Frontal cortex (tissue), 4 donors: ENCODE measurements around the gene EFHC2. TPM values are rescaled to one million over a fixed set of nuclear protein-coding genes. Genes with fewer than 3 reads are reported as not detected.
"Not testable (repeated sequence)": the region's sequence is repeated elsewhere in the genome, so short reads cannot be mapped to it uniquely, and the experiment has no call there.

Experiments used
- DNase-seq, 2 donors: peaks; one replicate each; pipeline ENCODE4 v3.0.0; 2012; ENCODE audit warnings: low spot score in 2 of 2
- FAIRE-seq: peaks from 2 replicates; lab custom pipeline; 2012; peaks lifted over from hg19 to GRCh38; lab: Jason Lieb, UNC
- total RNA-seq: library from RNA; depleted of rRNA; stranded (reverse); fragments of >200 nt; gene quantifications from one replicate; pipeline ENCODE4 v1.2.3, GENCODE V29; 2014
- donor health status: control.
- donor health status: control.
- donor health status: control.

The EFHC2 gene
- total RNA-seq, 1 donor from 2014 or later: 2.0 TPM

GRCh38 chrX:44240036-44240435 lies 103.4 kb downstream of the EFHC2 start:
- DNase-seq (no peak), FAIRE-seq (no peak)

DNA sequence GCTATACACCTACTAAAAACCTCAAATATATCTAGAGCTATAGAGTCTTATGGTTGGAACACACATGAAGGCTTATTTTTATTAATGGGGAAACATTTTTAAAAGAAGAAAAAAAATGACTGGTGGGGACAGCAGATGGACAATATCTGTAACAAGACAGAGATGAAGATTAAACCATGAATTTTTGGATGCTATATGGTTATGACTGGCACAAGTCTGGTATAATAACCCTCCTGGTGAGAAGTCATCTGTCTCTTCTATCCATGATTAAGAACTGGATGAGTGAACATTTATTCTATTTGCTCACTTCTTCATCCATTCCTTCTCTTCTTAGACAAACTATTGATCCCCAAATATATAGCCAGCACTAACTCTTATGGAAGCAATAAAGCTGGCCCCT lies 104.4 kb downstream of the EFHC2 start:
- FAIRE-seq: no peak
- no peak for DNase-seq

DNA sequence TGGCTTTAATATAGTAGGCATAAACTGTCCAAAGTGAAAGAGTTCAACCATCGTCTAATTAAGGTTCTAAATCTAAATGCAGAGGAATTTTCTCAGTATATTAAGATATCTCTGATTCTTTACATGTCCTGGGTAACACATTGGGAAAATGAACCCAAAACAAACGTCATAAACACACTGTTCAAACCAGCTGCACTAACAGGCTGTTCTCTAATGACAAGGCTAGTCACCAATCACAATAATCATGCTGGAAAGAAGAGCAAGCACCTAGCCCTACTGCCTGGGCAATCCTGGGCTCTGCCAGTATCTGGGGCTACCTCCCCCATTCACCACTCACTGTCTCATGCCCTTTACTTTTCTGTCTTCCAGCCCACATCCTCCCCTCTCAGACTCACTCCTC lies 107.9 kb downstream of the EFHC2 start:
- FAIRE-seq: no peak
- DNase-seq: no peak

GRCh38 chrX:44234541-44234940 lies 108.9 kb downstream of the EFHC2 start:
- no peak for FAIRE-seq
- no peak for DNase-seq

- no peak for FAIRE-seq
- DNase-seq: no peak
These were observed 109.4 kb downstream of the EFHC2 start for GRCh38 chrX:44234116-44234515.

DNA sequence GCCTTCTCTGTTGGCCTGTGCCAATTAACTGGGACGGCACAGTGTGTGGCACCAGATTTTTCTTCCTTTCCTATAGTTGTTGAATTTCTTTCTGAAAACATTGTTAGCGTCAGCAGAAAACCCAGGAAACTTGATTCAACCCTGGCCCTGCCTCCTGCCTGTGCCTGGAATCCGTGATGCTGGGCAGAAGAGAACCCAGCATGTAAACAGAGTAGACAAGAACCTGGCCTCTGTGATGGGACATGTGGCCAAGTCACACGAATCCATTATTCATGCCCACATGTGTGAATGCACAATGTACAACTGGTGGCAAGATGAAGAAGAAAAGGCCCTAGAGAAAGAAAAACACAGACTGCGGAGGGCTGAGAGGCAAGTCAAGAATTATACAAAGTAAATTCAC lies 111.4 kb downstream of the EFHC2 start:
- no peak for DNase-seq
- FAIRE-seq: no peak

DNA sequence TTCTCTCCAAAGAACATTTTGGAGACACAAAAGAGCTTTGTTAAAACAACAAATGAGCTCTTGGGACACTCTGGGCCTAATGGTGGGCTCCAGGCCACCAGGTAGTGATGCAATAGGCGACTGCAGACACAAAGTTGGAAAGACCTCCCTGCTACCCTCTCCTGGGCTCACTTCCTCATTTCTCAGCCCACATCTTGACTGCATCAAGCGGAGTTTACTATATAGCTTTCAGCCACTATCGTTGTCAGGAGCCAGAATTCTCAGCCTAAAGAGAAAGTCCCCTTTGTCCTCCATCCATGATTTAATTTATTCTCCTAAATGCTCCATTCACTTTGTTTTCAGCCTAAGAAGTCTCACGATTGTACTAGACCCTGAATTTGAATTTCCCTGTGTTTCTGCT lies 114.9 kb downstream of the EFHC2 start:
- FAIRE-seq: no peak
- no peak for DNase-seq

DNA sequence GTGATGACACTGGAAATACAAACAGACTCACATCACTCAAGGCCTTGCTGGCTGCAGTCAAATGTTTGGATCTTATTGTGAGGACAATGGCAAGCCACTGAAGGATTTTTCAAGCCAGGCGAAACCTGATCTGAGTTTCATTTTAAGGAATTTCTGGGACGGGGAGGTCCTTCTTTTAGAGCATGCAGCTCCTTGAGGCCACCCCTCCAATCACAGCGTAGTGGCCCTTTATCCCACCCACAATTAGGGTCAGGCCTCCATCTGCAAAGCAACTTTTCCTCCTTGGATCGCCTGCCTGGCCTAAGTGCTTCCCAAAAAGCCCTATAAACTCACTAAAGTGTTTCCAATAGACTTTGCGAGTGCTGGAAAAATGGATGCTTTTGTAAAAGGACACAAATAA lies 115.5 kb downstream of the EFHC2 start:
- FAIRE-seq: no peak
- DNase-seq: no peak

- FAIRE-seq: no peak
- DNase-seq: no peak
These were observed 117.8 kb downstream of the EFHC2 start for GRCh38 chrX:44225667-44226066.

DNA sequence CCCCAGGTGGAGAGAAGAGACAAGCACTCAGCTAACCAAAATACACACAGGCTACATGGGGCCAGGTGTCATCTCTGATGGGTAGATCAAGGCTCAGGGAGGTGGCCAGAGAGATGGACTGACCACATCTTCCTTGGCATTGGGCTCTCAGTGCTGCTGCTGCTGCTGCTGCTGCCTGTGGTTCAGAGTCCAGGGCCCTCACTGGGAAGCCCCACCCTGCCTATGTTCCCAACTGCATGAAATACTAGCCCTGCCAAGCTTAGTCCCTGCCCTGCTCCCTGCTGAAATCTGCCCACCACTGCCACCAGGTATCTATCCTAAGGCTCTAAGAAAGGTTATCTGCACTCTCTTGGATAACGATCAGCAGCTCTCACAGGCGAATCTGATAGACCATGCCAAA lies 118.7 kb downstream of the EFHC2 start:
- DNase-seq (no peak), FAIRE-seq (no peak)

GRCh38 chrX:44223150-44223549 lies 120.3 kb downstream of the EFHC2 start:
- DNase-seq: no peak
- no peak for FAIRE-seq

DNA sequence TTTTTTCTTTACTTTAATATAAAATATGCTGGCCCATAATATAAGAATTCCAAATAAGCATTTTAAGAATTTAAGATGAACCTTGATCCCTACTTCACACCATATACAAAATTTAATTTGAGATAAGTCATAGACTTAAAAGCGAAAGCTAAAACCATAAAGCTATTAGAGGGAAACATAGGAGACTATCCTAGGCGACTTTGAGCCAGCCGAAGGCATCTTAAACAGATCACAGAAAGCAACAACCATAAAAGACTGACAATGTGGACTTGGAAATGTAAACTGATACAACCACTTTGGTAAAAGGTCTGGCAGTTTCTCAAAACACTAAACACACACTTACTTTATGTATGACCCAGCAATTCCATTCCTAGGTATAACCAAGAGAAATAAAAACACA lies 125.0 kb downstream of the EFHC2 start:
- DNase-seq: no peak

GRCh38 chrX:44216171-44216570 lies 127.3 kb downstream of the EFHC2 start:
- FAIRE-seq (no peak), DNase-seq (no peak)

More for the DNA sequence above, 125.0 kb downstream of the EFHC2 start:
- FAIRE-seq: no peak

GRCh38 chrX:44203791-44204190 lies 139.7 kb downstream of the EFHC2 start:
- FAIRE-seq (no peak), DNase-seq (no peak)

- no peak for DNase-seq
- no peak for FAIRE-seq
These were observed 140.9 kb downstream of the EFHC2 start for GRCh38 chrX:44202596-44202995.

GRCh38 chrX:44189116-44189515 lies 154.4 kb downstream of the EFHC2 start:
- FAIRE-seq (no peak), DNase-seq (no peak)

DNA sequence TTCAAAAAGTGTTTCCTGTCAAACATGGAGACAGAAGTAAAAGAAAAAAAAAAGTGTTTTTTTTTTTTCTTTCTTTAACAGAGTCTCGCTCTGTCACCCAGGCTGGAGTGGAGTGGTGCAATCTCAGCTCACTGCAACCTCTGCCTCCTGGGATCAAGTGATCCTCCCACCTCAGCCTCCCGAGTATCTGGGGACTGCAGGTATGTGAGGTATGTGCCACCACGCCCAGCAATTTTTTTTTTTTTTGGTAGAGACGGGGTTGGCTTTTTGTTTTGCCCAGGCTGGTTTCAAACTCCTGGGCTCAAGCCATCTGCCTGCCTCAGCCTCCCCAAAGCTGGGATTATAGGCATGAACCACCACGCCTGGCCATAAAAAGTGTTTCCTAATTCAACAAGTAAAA lies 155.6 kb downstream of the EFHC2 start:
- not testable (repeated sequence) for DNase-seq, FAIRE-seq

GRCh38 chrX:44183329-44183728 lies 160.1 kb downstream of the EFHC2 start:
- DNase-seq (no peak), FAIRE-seq (no peak)

DNA sequence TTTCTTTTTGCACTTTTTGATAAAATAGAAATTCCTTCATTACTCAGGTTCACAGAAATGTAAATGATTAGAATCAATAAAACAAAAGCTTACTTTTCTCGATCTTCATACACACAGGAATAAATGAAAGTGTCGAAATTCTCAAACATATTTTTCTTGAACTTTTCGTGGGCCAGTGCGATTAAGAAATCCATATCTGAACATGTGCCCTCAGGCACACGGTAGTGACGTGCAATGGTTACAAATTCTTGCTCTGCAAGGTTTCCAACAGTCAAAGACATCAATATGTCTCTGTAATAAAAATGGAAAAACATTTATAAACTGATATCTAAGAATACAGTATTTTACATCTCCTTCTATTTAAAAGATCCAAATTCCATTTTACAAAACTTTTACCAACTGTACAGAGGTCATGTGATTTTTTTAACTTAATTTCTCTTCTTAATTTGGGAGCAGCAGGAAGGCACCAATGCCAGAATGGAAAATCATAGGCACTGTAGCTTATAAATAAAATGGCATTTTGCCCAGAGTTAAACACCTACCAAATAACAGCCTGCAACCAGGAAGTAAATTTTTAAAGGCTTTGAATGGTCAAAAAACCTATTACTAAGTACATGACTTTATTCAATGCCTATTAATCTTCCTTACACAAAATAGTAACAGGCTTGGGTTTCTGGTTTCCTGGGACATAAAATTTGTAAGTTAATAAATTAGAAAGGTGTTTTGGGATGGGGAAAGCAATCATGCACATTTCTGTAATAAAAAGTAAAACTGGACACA lies 165.0 kb downstream of the EFHC2 start:
- no peak for FAIRE-seq

DNA sequence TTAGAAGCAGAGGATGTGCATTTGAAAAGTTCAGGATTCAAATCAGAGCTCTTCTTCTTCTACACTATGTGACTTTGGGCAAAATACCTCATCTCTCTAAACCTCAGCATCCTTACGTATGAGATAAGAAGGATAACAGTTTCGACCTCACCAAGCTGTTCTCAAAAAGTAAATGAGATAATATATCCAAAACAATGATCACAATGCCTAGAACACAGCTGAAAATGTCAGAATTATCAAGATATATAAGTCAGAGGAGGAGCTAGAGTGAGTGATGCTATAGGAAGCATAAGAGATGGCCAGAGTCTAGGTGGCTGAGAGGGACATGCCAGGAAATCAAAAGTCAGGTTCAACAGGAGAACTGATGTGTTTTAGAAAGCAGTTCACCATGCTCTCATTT lies 168.0 kb downstream of the EFHC2 start:
- FAIRE-seq (no peak), DNase-seq (no peak)

More for the DNA sequence above, 165.0 kb downstream of the EFHC2 start:
- no peak for DNase-seq

DNA sequence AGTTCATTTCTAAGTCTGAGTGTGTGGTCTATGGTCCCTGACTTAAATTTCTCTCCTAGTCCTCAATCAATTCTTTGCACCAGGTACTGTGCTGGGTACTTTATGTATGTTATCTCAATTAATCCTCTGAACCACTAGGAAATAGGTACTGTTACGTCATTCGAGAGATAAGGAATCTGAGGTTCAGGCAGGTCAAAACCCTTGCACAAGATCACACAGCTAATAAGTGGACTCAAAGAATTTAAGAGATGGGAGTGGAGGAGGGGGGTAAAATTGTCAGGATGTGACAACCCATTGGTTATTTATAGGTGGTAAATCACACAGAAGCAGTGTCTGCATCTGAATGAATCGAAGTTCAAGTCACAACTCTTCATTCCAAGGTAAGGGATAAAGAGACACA lies 169.4 kb downstream of the EFHC2 start:
- no peak for FAIRE-seq
- DNase-seq: no peak

DNA sequence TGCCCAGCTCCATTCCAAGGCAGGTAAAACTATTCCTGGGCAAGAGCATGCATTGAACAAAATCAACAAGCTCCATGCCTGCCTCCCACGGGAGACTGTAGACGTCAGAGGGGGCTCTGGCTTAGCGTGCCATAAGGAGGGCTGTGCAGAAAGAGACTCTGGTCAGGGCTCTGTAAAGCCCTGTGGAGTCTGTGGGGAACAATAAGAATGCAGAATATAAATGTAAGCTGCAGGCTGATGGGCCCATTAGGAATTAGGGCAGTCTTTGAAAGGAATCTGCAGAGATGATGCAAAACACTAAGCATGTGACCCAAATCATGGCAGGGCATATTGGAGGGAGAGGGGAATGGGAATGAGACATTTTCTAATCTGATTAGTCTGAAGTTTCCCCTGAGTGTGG lies 170.3 kb downstream of the EFHC2 start:
- DNase-seq (no peak), FAIRE-seq (no peak)
